Measurements from ENCODE around the gene ENHO. TPM values are rescaled to one million over a fixed set of nuclear protein-coding genes. Genes with fewer than 3 reads are reported as not detected.

Gene ENHO
- total and polyA plus RNA-seq, 2 of the 8 experiments (the other 6 are each of a cell fraction or from before 2014, with no cell fraction given), result 12.2 to 49.4 TPM

GRCh38 chr9:34490360-34490759 lies 32.4 kb downstream of the ENHO start:
- no peak overlapping the region for H2AFZ ChIP-seq (ENCODE audit: low read length)
- no peak overlapping the region for H2BK5ac ChIP-seq (ENCODE audit: low read depth, low read length)
- no peaks in the 10 kb centered on the region for H3K79me1 ChIP-seq (ENCODE audit: low read depth, low read length)
- DNase-seq (ENCODE audit: low read depth in 1 of 2, low spot score in 2 of 2), result no peak
- H4K91ac ChIP-seq (replicated peaks; ENCODE audit: insufficient read length, low read length), result no peak overlapping the region
- no peak overlapping the region for H2BK15ac ChIP-seq (ENCODE audit: low read length)
- no peak overlapping the region for H2AK5ac ChIP-seq (ENCODE audit: low read depth, low read length)
- 93% methylated on average over 1 of the region's 1 CpG; no CpG with 5 or more reads in 1 of the 2 experiments for WGBS, 2 experiments (ENCODE audit: extremely low coverage in 1 of 2, insufficient coverage in 1 of 2, insufficient read length in 1 of 2, insufficient replicate concordance in 2 of 2, low coverage in 1 of 2, low lambda C conversion rate in 2 of 2, missing lambda C conversion rate in 1 of 2)
- H3K56ac ChIP-seq (replicated peaks; ENCODE audit: insufficient read length, low read depth, low read length), result no peak overlapping the region
- H4K8ac ChIP-seq (ENCODE audit: extremely low read depth, insufficient read depth, low read length), result no peak overlapping the region
- H4K20me1 ChIP-seq (replicated peaks in 1 of 2; ENCODE audit: control insufficient read depth in 1 of 2, insufficient read depth in 2 of 2, low read length in 2 of 2), result no peaks in the 10 kb centered on the region
- no peak overlapping the region for H3K14ac ChIP-seq (ENCODE audit: insufficient read length)
- H3K4me1 ChIP-seq (replicated peaks in 1 of 4; ENCODE audit: control insufficient read depth in 3 of 4, insufficient read depth in 4 of 4, low read length in 3 of 4), result no peaks in the 10 kb centered on the region
- ChIA-PET POLR2A (ENCODE audit: partially characterized antibody) (no interaction called here), CTCF (ENCODE audit: partially characterized antibody) (interaction anchor here (0.6 to 9.6 kb wide), 21 partner anchors 11 to 1124 kb away, joined by 3 to 72 read pairs (median 5); no protein-coding TSS in a partner anchor)
- H3K4me3 ChIP-seq (ENCODE audit: extremely low read depth in 1 of 4, insufficient read depth in 2 of 4, low read depth in 3 of 4, low read length in 4 of 4), result no peak overlapping the region
- H2BK120ac ChIP-seq (replicated peaks; ENCODE audit: low read depth, low read length), result no peak overlapping the region
- H3K4me2 ChIP-seq (ENCODE audit: insufficient read depth in 1 of 2, low read depth in 2 of 2, low read length in 2 of 2), result no peak overlapping the region
- no peaks in the 10 kb centered on the region for H3K23me2 ChIP-seq (ENCODE audit: low read depth, low read length)
- no peak overlapping the region for H3K18ac ChIP-seq (ENCODE audit: extremely low read depth, low read length)
- H3K27me3 ChIP-seq (replicated peaks in 1 of 4; ENCODE audit: control insufficient read depth in 3 of 4, extremely low read depth in 1 of 4, insufficient read depth in 3 of 4, low read length in 3 of 4), result no peaks in the 10 kb centered on the region; a peak in 1 of 7 replicates
- no peak overlapping the region for H4K5ac ChIP-seq (ENCODE audit: insufficient read length, low read depth, low read length)
- no peaks in the 10 kb centered on the region for H3K9me3 ChIP-seq (ENCODE audit: insufficient read depth in 2 of 2, low read depth in 1 of 2, low read length in 1 of 2)
- no peak overlapping the region for H2BK12ac ChIP-seq (ENCODE audit: low read depth, low read length)
- H2BK20ac ChIP-seq (ENCODE audit: low read length), result no peak overlapping the region
- H3K4ac ChIP-seq (replicated peaks; ENCODE audit: insufficient read length, low read depth, low read length), result no peak overlapping the region
- H3K9ac ChIP-seq (replicated peaks in 1 of 4; ENCODE audit: extremely low read depth in 1 of 4, low read depth in 3 of 4, low read length in 3 of 4), result no peak overlapping the region
- FAIRE-seq, result no peak
- no peak overlapping the region for H3K23ac ChIP-seq (ENCODE audit: insufficient read length)
- no peaks in the 10 kb centered on the region for H3K36me3 ChIP-seq (ENCODE audit: control insufficient read depth in 2 of 4, insufficient read depth in 4 of 4, low read length in 3 of 4)
- no peaks in the 10 kb centered on the region for H3K79me2 ChIP-seq (ENCODE audit: control insufficient read depth in 1 of 2, insufficient read depth in 2 of 2, low read length in 2 of 2)
- no peak overlapping the region for H3K27ac ChIP-seq (ENCODE audit: low read depth, low read length)
- TF ChIP-seq BACH1 (IDR thresholded peaks at IDR 0.05; ENCODE audit: low read length) (no peak), SP1 (IDR thresholded peaks at IDR 0.05; ENCODE audit: low read depth, low read length) (no peak), HDAC6 (IDR thresholded peaks at IDR 0.05; ENCODE audit: low read depth, low read length) (no peak), USF2 (IDR thresholded peaks at IDR 0.05; ENCODE audit: low read length) (no peak), EP300 (IDR thresholded peaks at IDR 0.05; ENCODE audit: borderline replicate concordance in 1 of 2, low read depth in 2 of 2, low read length in 2 of 2) (no peak)
